H1 (cell line): ENCODE measurements around the gene TPD52L2. TPM values are rescaled to one million over a fixed set of nuclear protein-coding genes. Genes with fewer than 3 reads are reported as not detected.

ENCODE experiments used
- CTCF ChIA-PET: fragments of 300-600 bp; sonication (Branson Sonifier 250); formaldehyde crosslinking; loops from one replicate; lab custom pipeline; 2021; ENCODE audit not compliant: partially characterized antibody; lab: Charles Lee
- POLR2A ChIA-PET: fragments of 300-600 bp; sonication (Branson Sonifier 250); formaldehyde crosslinking; loops from one replicate; lab custom pipeline; 2021; ENCODE audit warnings: inconsistent platforms; ENCODE audit not compliant: partially characterized antibody; lab: Charles Lee
- DNase-seq, 2 experiments: peaks; one replicate each; pipeline versions ENCODE4 v3.0.0 to v3.0.0-alpha.2; 2010 to 2022; ENCODE audit warnings: low spot score in 2 of 2, low read depth in 1 of 2, mixed read lengths in 1 of 2
- FAIRE-seq: peaks from 2 replicates; lab custom pipeline; 2011; peaks lifted over from hg19 to GRCh38; lab: Jason Lieb, UNC
- H2AFZ ChIP-seq: 2 replicates; pipeline ENCODE4 v1.8.1; 2012; ENCODE audit warnings: low read length, inconsistent platforms
- H2AK5ac ChIP-seq: 2 replicates; pipeline ENCODE4 v1.6.1; 2013; ENCODE audit warnings: low read depth, low read length
- H2BK120ac ChIP-seq: replicated peaks from 2 replicates; pipeline ENCODE3; 2013; ENCODE audit warnings: low read depth, low read length, inconsistent platforms
- H2BK12ac ChIP-seq: 2 replicates; pipeline ENCODE4 v1.6.1; 2013; ENCODE audit warnings: low read depth, low read length
- H2BK15ac ChIP-seq: 2 replicates; pipeline ENCODE4 v1.6.1; 2013; ENCODE audit warnings: low read length
- H2BK20ac ChIP-seq: 2 replicates; pipeline ENCODE4 v1.6.1; 2013; ENCODE audit warnings: low read length
- H2BK5ac ChIP-seq: 2 replicates; pipeline ENCODE4 v1.6.1; 2013; ENCODE audit warnings: low read depth, low read length
- H3K14ac ChIP-seq: 2 replicates; pipeline ENCODE4 v1.6.1; 2013; ENCODE audit warnings: inconsistent platforms; ENCODE audit not compliant: insufficient read length
- H3K18ac ChIP-seq: 2 replicates; pipeline ENCODE4 v1.6.1; 2013; ENCODE audit warnings: low read length; ENCODE audit errors: extremely low read depth
- H3K23ac ChIP-seq: 2 replicates; pipeline ENCODE4 v1.6.1; 2013; ENCODE audit warnings: inconsistent platforms; ENCODE audit not compliant: insufficient read length
- H3K23me2 ChIP-seq: 2 replicates; pipeline ENCODE4 v1.6.1; 2013; ENCODE audit warnings: low read depth, low read length
- H3K27ac ChIP-seq: 2 replicates; pipeline ENCODE4 v1.6.1; 2011; ENCODE audit warnings: low read depth, low read length, inconsistent platforms
- H3K27me3 ChIP-seq, 4 experiments: replicated peaks in 1 of 4; 1 replicate in 1 of 4; 2 replicates in 3 of 4; pipeline versions ENCODE4 v1.6.1 to v1.8.1; 2011 to 2013; ENCODE audit warnings: low read length in 3 of 4, mild to moderate bottlenecking in 3 of 4, inconsistent platforms in 2 of 4, mixed read lengths in 2 of 4, moderate library complexity in 1 of 4; ENCODE audit not compliant: control insufficient read depth in 3 of 4, insufficient read depth in 3 of 4; ENCODE audit errors: extremely low read depth in 1 of 4
- H3K36me3 ChIP-seq, 4 experiments: 2 replicates each; pipeline versions ENCODE4 v1.6.1 to v1.8.1; 2011 to 2013; ENCODE audit warnings: mild to moderate bottlenecking in 4 of 4, low read length in 3 of 4, moderate library complexity in 2 of 4, control low read depth in 1 of 4, inconsistent platforms in 1 of 4; ENCODE audit not compliant: insufficient read depth in 4 of 4, control insufficient read depth in 2 of 4
- H3K4ac ChIP-seq: replicated peaks from 2 replicates; pipeline ENCODE3; 2013; ENCODE audit warnings: low read length, low read depth, mixed read lengths, inconsistent platforms; ENCODE audit not compliant: insufficient read length
- H3K4me1 ChIP-seq, 4 experiments: replicated peaks in 1 of 4; 1 replicate in 1 of 4; 2 replicates in 3 of 4; pipeline versions ENCODE4 v1.6.1 to v1.8.1; 2011 to 2013; ENCODE audit warnings: low read length in 3 of 4, inconsistent platforms in 2 of 4, mixed read lengths in 1 of 4; ENCODE audit not compliant: insufficient read depth in 4 of 4, control insufficient read depth in 3 of 4
- H3K4me2 ChIP-seq, 2 experiments: 2 replicates each; pipeline versions ENCODE4 v1.6.1 to v1.8.1; 2011 to 2013; ENCODE audit warnings: low read depth in 2 of 2, low read length in 2 of 2, control low read depth in 1 of 2, inconsistent platforms in 1 of 2, mild to moderate bottlenecking in 1 of 2; ENCODE audit not compliant: insufficient read depth in 1 of 2
- H3K4me3 ChIP-seq, 4 experiments: fragments of 200-600, 300-600 bp in 1 of 4; sonication (generic), shearing (Covaris generic), sonication (Bioruptor Twin) in 1 of 4; 2 replicates each; pipeline versions ENCODE4 v1.5.1 to v1.8.1; 2011 to 2016; ENCODE audit warnings: low read length in 4 of 4, low read depth in 3 of 4, control low read depth in 2 of 4, inconsistent platforms in 2 of 4, mild to moderate bottlenecking in 2 of 4, mixed read lengths in 1 of 4, moderate library complexity in 1 of 4; ENCODE audit not compliant: insufficient read depth in 2 of 4; ENCODE audit errors: extremely low read depth in 1 of 4
- H3K56ac ChIP-seq: replicated peaks from 2 replicates; pipeline ENCODE3; 2013; ENCODE audit warnings: low read depth, mild to moderate bottlenecking, mixed read lengths, low read length, inconsistent platforms; ENCODE audit not compliant: insufficient read length
- H3K79me1 ChIP-seq: 2 replicates; pipeline ENCODE4 v1.6.1; 2013; ENCODE audit warnings: low read depth, low read length, control low read depth
- H3K79me2 ChIP-seq, 2 experiments: 2 replicates each; pipeline versions ENCODE4 v1.6.1 to v1.8.1; 2012 to 2013; ENCODE audit warnings: low read length in 2 of 2, mild to moderate bottlenecking in 2 of 2, inconsistent platforms in 1 of 2; ENCODE audit not compliant: insufficient read depth in 2 of 2, control insufficient read depth in 1 of 2
- H3K9ac ChIP-seq, 4 experiments: replicated peaks in 1 of 4; 1 replicate in 1 of 4; 2 replicates in 3 of 4; pipeline versions ENCODE4 v1.6.1 to v1.8.1; 2011 to 2013; ENCODE audit warnings: low read depth in 3 of 4, low read length in 3 of 4, control low read depth in 2 of 4, mild to moderate bottlenecking in 2 of 4, moderate library complexity in 2 of 4, inconsistent platforms in 1 of 4; ENCODE audit errors: extremely low read depth in 1 of 4
- H3K9me3 ChIP-seq, 2 experiments: 2 replicates each; pipeline versions ENCODE4 v1.6.1 to v1.8.1; 2012 to 2013; ENCODE audit warnings: mild to moderate bottlenecking in 2 of 2, moderate library complexity in 2 of 2, control low read depth in 1 of 2, inconsistent platforms in 1 of 2, low read depth in 1 of 2, low read length in 1 of 2, mixed read lengths in 1 of 2; ENCODE audit not compliant: insufficient read depth in 2 of 2
- H4K20me1 ChIP-seq, 2 experiments: replicated peaks in 1 of 2; 2 replicates each; pipeline versions ENCODE3 to v1.8.1; 2011 to 2013; ENCODE audit warnings: inconsistent platforms in 2 of 2, low read length in 2 of 2, mild to moderate bottlenecking in 1 of 2; ENCODE audit not compliant: insufficient read depth in 2 of 2, control insufficient read depth in 1 of 2
- H4K5ac ChIP-seq: 2 replicates; pipeline ENCODE4 v1.6.1; 2013; ENCODE audit warnings: low read length, low read depth, mixed read lengths, inconsistent platforms; ENCODE audit not compliant: insufficient read length
- H4K8ac ChIP-seq: 2 replicates; pipeline ENCODE4 v1.8.0; 2013; ENCODE audit warnings: mild to moderate bottlenecking, moderate library complexity, low read length, inconsistent platforms; ENCODE audit not compliant: insufficient read depth; ENCODE audit errors: extremely low read depth
- H4K91ac ChIP-seq: replicated peaks from 2 replicates; pipeline ENCODE3; 2013; ENCODE audit warnings: low read length, mixed read lengths, inconsistent platforms; ENCODE audit not compliant: insufficient read length
- CEBPB ChIP-seq: IDR thresholded peaks from 2 replicates; pipeline ENCODE4 v1.6.1; 2012; ENCODE audit warnings: low read depth, low read length
- HDAC2 ChIP-seq, 2 experiments: fragments of 300-600 bp in 1 of 2; sonication (generic) in 1 of 2; IDR thresholded peaks; 2 replicates each; pipeline ENCODE4 v1.6.1; 2011 to 2012; ENCODE audit warnings: low read depth in 2 of 2, low read length in 2 of 2, mild to moderate bottlenecking in 2 of 2, moderate library complexity in 2 of 2, borderline replicate concordance in 1 of 2, inconsistent platforms in 1 of 2
- RFX5 ChIP-seq: IDR thresholded peaks from 2 replicates; pipeline ENCODE4 v1.6.1; 2011; ENCODE audit warnings: low read depth, low read length, improper control_type of control experiment, borderline replicate concordance
- RNF2 ChIP-seq: fragments of 200-900, 300-1000 bp; sonication (generic); IDR thresholded peaks from 2 replicates; pipeline ENCODE4 v1.7.1; 2016; ENCODE audit warnings: borderline replicate concordance, low read depth, mild to moderate bottlenecking, antibody characterized with exemption, low read length; ENCODE audit not compliant: poor library complexity, severe bottlenecking; ENCODE audit errors: missing control alignments
- RXRA ChIP-seq: IDR thresholded peaks from 2 replicates; pipeline ENCODE4 v1.6.1; 2011; ENCODE audit warnings: low read depth, mild to moderate bottlenecking, low read length, moderate library complexity; ENCODE audit not compliant: insufficient read depth
- SP1 ChIP-seq: IDR thresholded peaks from 2 replicates; pipeline ENCODE4 v1.6.1; 2011; ENCODE audit warnings: low read depth, low read length
- SRF ChIP-seq: IDR thresholded peaks from 2 replicates; pipeline ENCODE4 v1.6.1; 2011; ENCODE audit warnings: mild to moderate bottlenecking, low read depth, low read length, moderate library complexity
- TBP ChIP-seq: IDR thresholded peaks from 2 replicates; pipeline ENCODE4 v1.6.1; 2011; ENCODE audit warnings: low read depth, low read length, improper control_type of control experiment
- WGBS, 2 experiments: shearing (Covaris generic) in 1 of 2; methylation state at CpG; one replicate each; pipeline versions ENCODE4 v1.1.6 to v1.1.7; 2013 to 2015; ENCODE audit warnings: low lambda C conversion rate in 2 of 2, mixed read lengths in 2 of 2, inconsistent platforms in 1 of 2, low coverage in 1 of 2, missing lambda C conversion rate in 1 of 2; ENCODE audit not compliant: insufficient replicate concordance in 2 of 2, insufficient coverage in 1 of 2, insufficient read length in 1 of 2; ENCODE audit errors: extremely low coverage in 1 of 2, missing lambda C conversion rate in 1 of 2; 5-methylcytosine and 5-hydroxymethylcytosine counted together
- polyA plus RNA-seq, 7 experiments: library from polyadenylated mRNA; depleted of rRNA in 3 of 7; stranded (reverse) in 5 of 7; unstranded in 2 of 7; fragments of >200 nt in 5 of 7; fragments of 200-250 nt in 2 of 7; gene quantifications; 1 replicate in 5 of 7; 2 replicates in 1 of 7; 4 replicates in 1 of 7; pipeline versions ENCODE4 v1.2.1 to v1.2.3, GENCODE V29; 2011 to 2013; ENCODE audit warnings: missing spikeins in 2 of 7, mixed read lengths in 2 of 7
- total RNA-seq: library from RNA; stranded (reverse); fragmentation: NEBNext Ultra II Directional; extraction: Animal tissue kit (Norgen Biotek cat#: 25700); gene quantifications from 2 replicates; pipeline ENCODE4 v1.2.1, GENCODE V29; 2021

TPD52L2 gene
- total and polyA plus RNA-seq, 2 of the 8 experiments (the other 6 are each of a cell fraction or from before 2014, with no cell fraction given), result 77.1 to 80.2 TPM

DNA sequence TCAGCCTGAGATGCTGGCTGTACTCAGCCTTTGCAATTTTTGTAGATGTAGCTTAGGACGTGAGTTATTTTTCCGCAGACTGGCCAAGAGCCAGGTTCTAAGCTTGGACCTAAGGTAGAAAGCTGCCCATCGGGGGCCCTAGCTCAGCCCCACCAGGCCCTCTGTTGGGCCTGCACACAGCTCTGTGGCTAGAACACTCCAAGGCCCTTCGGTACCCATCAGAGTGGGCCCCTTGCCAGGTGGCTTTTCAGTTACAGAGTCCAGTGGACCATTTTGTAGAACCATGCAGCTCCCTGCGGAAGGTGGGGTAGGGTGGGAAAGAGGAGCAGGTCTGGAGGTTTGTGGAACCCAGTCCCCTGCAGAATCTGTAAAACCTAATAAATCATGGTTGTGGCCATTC is 68.6 kb downstream of the TPD52L2 start:
- Histone ChIP-seq H3K36me3 (peaks cover 2 to 20% (median 13%) of the 10 kb centered on the region in 4 experiments; a peak in 6 of 8 replicates), H3K9me3 (no peaks in the 10 kb centered on the region), H2BK15ac (no peak overlapping the region), H3K56ac (no peak overlapping the region), H2BK5ac (no peak overlapping the region), H2AK5ac (no peak overlapping the region), H4K20me1 (peaks cover 6 to 16% of the 10 kb centered on the region in 2 experiments), H3K23ac (no peak overlapping the region), H3K14ac (no peak overlapping the region), H3K4me2 (no peak overlapping the region), H3K27me3 (no peaks in the 10 kb centered on the region), H3K4me3 (no peak overlapping the region), H2BK20ac (no peak overlapping the region), H4K5ac (no peak overlapping the region), H3K79me2 (no peaks in the 10 kb centered on the region), H3K27ac (no peak overlapping the region), H4K91ac (no peak overlapping the region), H2BK120ac (no peak overlapping the region), H3K79me1 (0 out of 2 replicates have a peak, but pooled peaks cover 2% of the 10 kb centered on the region), H3K18ac (no peak overlapping the region), H4K8ac (no peak overlapping the region; the same call in 1 of the 2 replicates), H3K4me1 (peaks cover 0 to under 1% (median 0%) of the 10 kb centered on the region in 4 experiments; a peak in 2 of 7 replicates), H3K23me2 (peaks cover 2% of the 10 kb centered on the region; the same call in 1 of the 2 replicates), H2AFZ (no peak overlapping the region), H3K4ac (no peak overlapping the region), H3K9ac (no peak overlapping the region), H2BK12ac (no peak overlapping the region)
- CTCF ChIA-PET, result interaction anchor here (0.7 to 7.7 kb wide), 16 partner anchors 8 to 999 kb away, joined by 3 to 58 read pairs (median 5); partner anchors contain the start of genes PRPF6 and SAMD10
- POLR2A ChIA-PET, result interaction anchor here (1.3 to 1.4 kb wide), 2 partner anchors 26 to 69 kb away, joined by 3 to 7 read pairs; partner anchors contain the start of gene TPD52L2
- 94% methylated on average over 5 of the region's 5 CpGs; no CpG with 5 or more reads in 1 of the 2 experiments for WGBS, 2 experiments
- DNase-seq, result no peak
- FAIRE-seq, result no peak
- TF ChIP-seq TBP (no peak), CEBPB (no peak), RXRA (no peak), HDAC2 (IDR thresholded peaks at IDR 0.05; ENCODE audit: borderline replicate concordance in 1 of 2, low read depth in 2 of 2, low read length in 2 of 2) (no peak), SP1 (no peak), RFX5 (no peak), RNF2 (no peak), SRF (no peak)
